Activated CD4-positive, alpha-beta T cell treated with anti-CD3 and anti-CD28 coated beads for 36 hours (primary cell): Measurements from ENCODE around the gene ADTRP. TPM values are rescaled to one million over a fixed set of nuclear protein-coding genes. Genes with fewer than 3 reads are reported as not detected.

ENCODE experiments used
- ATAC-seq: fragments of 200-7000 bp; cut with Tn5 transposase; one replicate; pipeline ENCODE4 v1.10.0; 2021; ENCODE audit warnings: mild to moderate bottlenecking, moderate library complexity
- CTCF ChIA-PET: fragments of 350-600 bp; sonication (Branson Sonifier 250); formaldehyde crosslinking; loops from one replicate; lab custom pipeline; 2021; ENCODE audit warnings: antibody characterized with exemption; lab: Charles Lee
- POLR2A ChIA-PET: fragments of 350-600 bp; sonication (Branson Sonifier 250); formaldehyde crosslinking; loops from one replicate; lab custom pipeline; 2021; ENCODE audit warnings: antibody characterized with exemption, inconsistent platforms; lab: Charles Lee
- DNase-seq: peaks from one replicate; pipeline ENCODE4 v3.0.0-alpha.2; 2020
- H3K27ac Mint-ChIP-seq: one replicate; pipeline ENCODE4 v1.8.0; 2021; ENCODE audit warnings: mixed read lengths
- H3K27me3 Mint-ChIP-seq: one replicate; pipeline ENCODE4 v1.8.0; 2021; ENCODE audit warnings: mixed read lengths
- H3K36me3 Mint-ChIP-seq: one replicate; pipeline ENCODE4 v1.8.0; 2021; ENCODE audit warnings: low read depth, mixed read lengths
- H3K4me1 Mint-ChIP-seq: one replicate; pipeline ENCODE4 v1.8.0; 2021; ENCODE audit warnings: mixed read lengths
- H3K4me3 Mint-ChIP-seq: one replicate; pipeline ENCODE4 v1.8.0; 2021; ENCODE audit warnings: mild to moderate bottlenecking, moderate library complexity, mixed read lengths
- H3K9me3 Mint-ChIP-seq: one replicate; pipeline ENCODE4 v1.8.0; 2021; ENCODE audit warnings: low read depth, mixed read lengths
- intact Hi-C, 2 experiments: fragments of 100-400 bp; cut with DNase I in 1 of 2; cut with micrococcal nuclease in 1 of 2; formaldehyde crosslinking; loops; one replicate each; pipeline versions ENCODE4 v1.14.2 to v1.15.1; 2022 to 2024; cut with DNase I, micrococcal nuclease
- total RNA-seq, 2 experiments: library from RNA; stranded (reverse); gene quantifications; one replicate each; pipeline ENCODE4 v1.2.3, GENCODE V29; 2021

ADTRP gene
- total RNA-seq, 2 experiments from 2014 or later, result 26.3 to 29.6 TPM

DNA sequence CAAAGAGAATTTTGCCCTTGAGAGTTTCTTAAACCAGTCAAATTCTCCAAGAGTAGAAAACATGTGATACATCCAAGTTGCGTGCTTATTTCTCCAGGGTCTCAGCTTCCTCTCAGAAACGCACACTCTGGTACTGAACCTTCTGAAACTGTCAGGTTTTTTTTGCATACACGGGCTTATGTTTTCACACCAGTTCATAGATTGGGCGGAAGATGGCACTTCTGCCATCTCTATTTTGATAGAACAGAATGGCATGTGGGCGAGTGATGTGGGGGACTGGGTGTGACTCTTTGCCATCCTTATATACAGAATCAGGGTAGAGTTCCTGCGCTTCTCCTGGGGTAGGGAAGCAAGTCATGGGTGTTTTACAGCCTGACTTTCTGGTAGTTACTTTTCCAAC is 56.4 kb downstream of the ADTRP start:
- CTCF ChIA-PET, result interaction anchor here (0.7 to 1.3 kb wide), 7 partner anchors 10 to 300 kb away, joined by 3 to 4 read pairs (median 3); no protein-coding TSS in a partner anchor
- Mint-ChIP-seq H3K27me3 (no peaks in the 10 kb centered on the region), H3K4me3 (peak overlapping the region; percentile 59), H3K36me3 (peaks cover 73% of the 10 kb centered on the region), H3K4me1 (peaks cover 56% of the 10 kb centered on the region), H3K27ac (peak overlapping the region; percentile 40), H3K9me3 (no peaks in the 10 kb centered on the region)
- POLR2A ChIA-PET, result interaction anchor here (0.9 to 2.3 kb wide), 3 partner anchors 8 to 10 kb away, joined by 3 to 18 read pairs (median 7); no protein-coding TSS in a partner anchor
- intact Hi-C loops, result no loop called here
- no peak for DNase-seq
- peak; percentile 18 for ATAC-seq

DNA sequence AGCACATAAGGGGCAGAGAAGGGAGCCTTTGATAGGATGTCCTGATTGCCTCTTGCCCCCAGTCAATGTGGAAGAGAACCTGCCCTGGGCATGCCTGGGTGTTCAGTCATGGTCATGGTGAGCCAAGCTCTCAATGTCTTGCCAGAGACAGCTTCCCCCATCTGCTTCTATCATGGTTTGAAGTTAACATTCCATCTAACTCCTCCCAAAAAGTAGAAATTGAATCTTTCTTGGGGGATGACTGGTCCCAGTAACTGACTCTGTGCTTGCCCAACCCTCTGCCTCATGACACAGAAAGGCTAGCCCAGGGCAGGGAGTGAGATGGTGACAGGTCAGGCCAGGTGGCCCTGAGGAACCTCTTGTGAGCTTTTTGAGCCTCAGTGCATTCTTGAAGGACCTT is 60.1 kb downstream of the ADTRP start:
- peaks cover 54% of the 10 kb centered on the region for H3K4me1 Mint-ChIP-seq
- intact Hi-C loops, result loop anchor here in 1 of 2 experiments (10.0 kb wide), 2 partner anchors 394 to 1736 kb away; no protein-coding TSS in a partner anchor
- ATAC-seq (no peak), DNase-seq (no peak)
- POLR2A ChIA-PET, result interaction anchor here (0.8 kb wide), 1 partner anchor 329 kb away, joined by 6 read pairs; no protein-coding TSS in a partner anchor
- CTCF ChIA-PET, result interaction anchor here (1.0 to 1.4 kb wide), 3 partner anchors 8 to 33 kb away, joined by 3 to 4 read pairs (median 3); no protein-coding TSS in a partner anchor
- H3K36me3 Mint-ChIP-seq, result peaks cover 64% of the 10 kb centered on the region
- H3K9me3 Mint-ChIP-seq, result peaks cover 2% of the 10 kb centered on the region
- no peak overlapping the region for H3K4me3 Mint-ChIP-seq
- H3K27me3 Mint-ChIP-seq, result no peaks in the 10 kb centered on the region
- no peak overlapping the region for H3K27ac Mint-ChIP-seq

DNA sequence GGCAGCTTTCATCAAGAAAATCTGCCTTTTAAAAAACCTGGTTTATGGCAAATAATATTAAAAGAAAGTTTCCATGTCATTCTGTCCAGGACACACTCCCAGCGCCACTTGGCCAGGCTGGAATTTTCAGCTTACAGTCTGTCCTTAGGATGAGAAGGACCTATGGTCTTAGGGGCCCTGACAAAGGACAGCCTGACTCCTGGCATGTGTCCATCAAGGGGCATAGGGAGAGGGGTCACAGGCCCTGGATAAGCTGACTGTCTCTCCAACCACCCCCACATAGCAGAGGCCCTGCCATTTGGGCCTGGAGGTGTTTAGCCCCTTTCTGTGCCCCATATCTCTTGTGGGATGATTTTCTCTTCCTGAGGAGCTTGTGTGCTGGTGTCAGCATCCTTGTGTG is 60.6 kb downstream of the ADTRP start:
- ChIA-PET CTCF (interaction anchor here (1.0 kb wide), 1 partner anchor 8 kb away, joined by 4 read pairs; no protein-coding TSS in a partner anchor), POLR2A (interaction anchor here (0.8 kb wide), 1 partner anchor 329 kb away, joined by 6 read pairs; no protein-coding TSS in a partner anchor)
- Mint-ChIP-seq H3K27me3 (no peaks in the 10 kb centered on the region), H3K4me3 (no peak overlapping the region), H3K27ac (no peak overlapping the region), H3K9me3 (peaks cover 2% of the 10 kb centered on the region), H3K36me3 (peaks cover 64% of the 10 kb centered on the region), H3K4me1 (peaks cover 54% of the 10 kb centered on the region)
- intact Hi-C loops, result loop anchor here in 1 of 2 experiments (10.0 kb wide), 2 partner anchors 393 to 1737 kb away; no protein-coding TSS in a partner anchor
- DNase-seq (no peak), ATAC-seq (no peak)

- ChIA-PET POLR2A (interaction anchor here (0.7 to 4.1 kb wide), 5 partner anchors 8 to 122 kb away, joined by 3 to 38 read pairs (median 4); no protein-coding TSS in a partner anchor), CTCF (interaction anchor here (0.9 to 5.4 kb wide), 6 partner anchors 9 to 298 kb away, joined by 3 to 35 read pairs (median 4); no protein-coding TSS in a partner anchor)
- no peak for ATAC-seq
- peaks cover 75% of the 10 kb centered on the region for H3K4me1 Mint-ChIP-seq
- H3K27me3 Mint-ChIP-seq, result no peaks in the 10 kb centered on the region
- no peak for DNase-seq
- H3K36me3 Mint-ChIP-seq, result peaks cover 60% of the 10 kb centered on the region
- H3K4me3 Mint-ChIP-seq, result peak overlapping the region; percentile 52
- peak overlapping the region; percentile 100 for H3K27ac Mint-ChIP-seq
- peaks cover 6% of the 10 kb centered on the region for H3K9me3 Mint-ChIP-seq
- intact Hi-C loops, result loop anchor here (1.0 to 10.0 kb wide), 10 partner anchors 13 to 1740 kb away; no protein-coding TSS in a partner anchor
These were observed 63.8 kb downstream of the ADTRP start for GRCh38 chr6:11714798-11715285.

- H3K4me3 Mint-ChIP-seq, result peak overlapping the region; percentile 52
- H3K36me3 Mint-ChIP-seq, result peaks cover 57% of the 10 kb centered on the region
- CTCF ChIA-PET, result interaction anchor here (0.9 to 5.4 kb wide), 6 partner anchors 8 to 299 kb away, joined by 3 to 35 read pairs (median 4); no protein-coding TSS in a partner anchor
These were observed 64.3 kb downstream of the ADTRP start for GRCh38 chr6:11714116-11714797.

DNA sequence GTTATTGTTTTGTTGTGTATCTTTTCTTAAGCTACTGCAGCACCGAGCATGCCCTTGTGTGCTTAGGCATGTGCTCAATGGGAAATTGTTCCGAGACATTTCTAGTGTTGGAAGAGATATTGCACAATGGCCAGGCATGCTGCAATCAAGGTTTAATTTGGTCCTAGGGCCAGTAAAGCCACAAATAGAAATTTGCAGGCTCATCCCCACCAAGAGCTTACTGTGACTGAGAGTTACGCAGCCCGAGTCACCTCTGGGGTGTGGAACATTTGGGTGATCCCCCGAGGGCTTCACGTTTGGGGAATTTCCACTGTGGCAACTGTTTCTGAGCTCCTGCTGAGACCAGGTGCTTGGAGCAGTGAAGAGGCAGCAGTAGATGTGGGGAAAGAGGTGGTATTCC is 65.8 kb downstream of the ADTRP start:
- DNase-seq (peak; percentile 78), ATAC-seq (peak; percentile 14)
- Mint-ChIP-seq H3K9me3 (peaks cover 14% of the 10 kb centered on the region), H3K27me3 (no peaks in the 10 kb centered on the region), H3K27ac (peak overlapping the region; percentile 100), H3K36me3 (peaks cover 54% of the 10 kb centered on the region), H3K4me3 (peak overlapping the region; percentile 75), H3K4me1 (peaks cover 84% of the 10 kb centered on the region)
- ChIA-PET POLR2A (interaction anchor here (0.7 to 4.1 kb wide), 7 partner anchors 11 to 301 kb away, joined by 3 to 60 read pairs (median 11); no protein-coding TSS in a partner anchor), CTCF (interaction anchor here (0.6 to 5.4 kb wide), 6 partner anchors 9 to 65 kb away, joined by 3 to 35 read pairs (median 4); no protein-coding TSS in a partner anchor)
- intact Hi-C loops, result loop anchor here (1.0 to 10.0 kb wide), 10 partner anchors 55 to 1742 kb away; no protein-coding TSS in a partner anchor

More at GRCh38 chr6:11714116-11714797, 64.3 kb downstream of the ADTRP start:
- intact Hi-C loops, result loop anchor here (1.0 to 10.0 kb wide), 10 partner anchors 14 to 1741 kb away; no protein-coding TSS in a partner anchor
- DNase-seq (peak; percentile 68), ATAC-seq (peak; percentile 30)
- H3K4me1 Mint-ChIP-seq, result peaks cover 77% of the 10 kb centered on the region
- H3K27ac Mint-ChIP-seq, result peak overlapping the region; percentile 100
- H3K9me3 Mint-ChIP-seq, result peaks cover 8% of the 10 kb centered on the region
- no peaks in the 10 kb centered on the region for H3K27me3 Mint-ChIP-seq
- POLR2A ChIA-PET, result interaction anchor here (0.6 to 4.1 kb wide), 5 partner anchors 8 to 123 kb away, joined by 3 to 38 read pairs (median 4); no protein-coding TSS in a partner anchor

DNA sequence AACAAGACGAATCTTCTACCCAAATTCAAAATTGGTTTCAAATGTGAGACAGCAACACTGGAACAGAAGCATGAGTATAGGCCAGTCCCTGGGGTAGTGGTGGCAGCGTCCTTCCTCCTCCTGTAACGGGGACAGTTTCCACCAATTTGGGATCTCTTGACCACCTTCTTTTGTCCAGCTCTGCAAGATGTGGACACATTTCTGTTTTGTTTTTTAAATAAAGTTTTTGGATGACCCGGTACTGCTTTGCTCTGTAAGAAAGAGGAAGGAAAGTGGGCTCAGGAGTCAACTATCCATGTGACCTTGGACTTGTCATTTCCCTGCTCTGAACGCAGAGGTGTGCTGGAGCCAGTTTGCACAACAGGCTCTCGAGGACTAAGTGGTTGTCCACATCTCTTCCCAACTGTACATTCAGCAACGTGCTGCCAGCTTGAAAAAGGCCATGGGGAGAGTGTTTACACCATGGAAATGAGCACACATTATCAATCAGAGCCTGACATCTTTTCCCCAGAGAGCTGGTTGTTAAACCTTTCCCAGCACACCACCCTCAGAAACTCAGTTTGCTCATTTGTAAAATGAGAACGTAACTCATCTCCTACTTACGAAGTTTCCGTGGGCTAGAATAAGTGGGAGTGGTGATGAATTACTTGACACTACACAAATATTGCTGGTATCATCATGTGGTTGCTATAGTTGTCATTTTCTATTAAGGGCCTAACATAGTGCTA is 66.5 kb downstream of the ADTRP start:
- ATAC-seq (peak; percentile 42), DNase-seq (peak; percentile 58)
- H3K27ac Mint-ChIP-seq, result peak overlapping the region; percentile 100

DNA sequence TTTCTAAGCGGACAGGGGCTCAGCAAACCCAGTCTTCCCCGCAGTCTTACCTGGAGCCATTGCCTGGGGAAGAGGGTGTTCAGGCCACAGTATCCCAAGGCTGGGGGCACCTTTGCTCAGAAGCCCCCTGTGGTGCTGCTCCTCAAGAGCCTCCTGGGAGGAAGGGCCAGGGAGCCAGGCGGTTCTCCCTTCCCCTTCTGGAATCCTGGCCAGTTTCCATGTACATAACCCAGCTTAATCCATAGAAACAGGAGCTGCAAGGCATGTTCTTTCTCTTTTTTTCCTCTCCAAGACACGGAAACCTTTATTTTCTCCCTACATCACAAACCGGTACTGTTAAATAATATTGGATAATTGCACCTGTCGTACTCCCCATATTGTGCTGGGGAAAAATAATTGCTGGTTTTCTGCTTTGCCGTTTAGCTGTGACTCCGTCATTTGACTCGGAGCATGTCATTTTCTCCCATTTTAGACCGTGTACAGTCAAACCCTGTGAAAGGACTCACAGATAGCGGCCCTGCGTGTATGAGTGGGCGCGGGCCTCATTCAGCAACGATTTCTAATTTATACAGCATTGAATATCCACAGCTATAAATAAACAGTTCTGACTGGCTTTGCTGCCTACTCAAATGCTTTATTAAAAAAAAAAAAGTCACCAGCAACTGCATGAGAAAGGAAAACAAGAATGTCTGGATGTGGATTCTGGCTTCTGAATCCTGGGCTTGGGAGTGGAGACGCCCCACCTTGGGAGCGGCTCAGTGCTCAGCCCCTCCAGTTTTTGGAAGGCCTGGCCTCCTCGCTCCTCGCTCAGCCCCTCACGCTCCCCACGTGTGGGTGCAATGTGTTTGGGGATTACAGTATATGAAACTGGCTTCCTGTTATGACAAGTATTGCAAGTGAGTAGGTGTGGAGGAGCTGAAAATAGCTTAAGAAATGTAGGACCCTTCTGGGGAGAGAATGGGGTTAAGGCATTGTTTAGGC is 67.3 kb downstream of the ADTRP start:
- peak; percentile 86 for DNase-seq
- intact Hi-C loops, result loop anchor here (1.0 to 10.0 kb wide), 13 partner anchors 18 to 1744 kb away; no protein-coding TSS in a partner anchor
- peak overlapping the region; percentile 100 for H3K27ac Mint-ChIP-seq
- ChIA-PET POLR2A (interaction anchor here (0.7 to 4.1 kb wide), 12 partner anchors 12 to 530 kb away, joined by 3 to 60 read pairs (median 5); no protein-coding TSS in a partner anchor), CTCF (interaction anchor here (0.6 to 5.4 kb wide), 8 partner anchors 10 to 353 kb away, joined by 3 to 35 read pairs (median 5); no protein-coding TSS in a partner anchor)
- H3K4me1 Mint-ChIP-seq, result peaks cover 80% of the 10 kb centered on the region
- H3K36me3 Mint-ChIP-seq, result peaks cover 47% of the 10 kb centered on the region
- H3K9me3 Mint-ChIP-seq, result peaks cover 17% of the 10 kb centered on the region
- H3K27me3 Mint-ChIP-seq, result no peaks in the 10 kb centered on the region
- H3K4me3 Mint-ChIP-seq, result peak overlapping the region; percentile 75
- ATAC-seq, result peak; percentile 57

More for the DNA sequence above, 66.5 kb downstream of the ADTRP start:
- peak overlapping the region; percentile 75 for H3K4me3 Mint-ChIP-seq
- H3K36me3 Mint-ChIP-seq, result peaks cover 48% of the 10 kb centered on the region
- peaks cover 17% of the 10 kb centered on the region for H3K9me3 Mint-ChIP-seq
- CTCF ChIA-PET, result interaction anchor here (0.6 to 5.4 kb wide), 9 partner anchors 10 to 352 kb away, joined by 3 to 35 read pairs (median 4); no protein-coding TSS in a partner anchor
- peaks cover 81% of the 10 kb centered on the region for H3K4me1 Mint-ChIP-seq
- no peaks in the 10 kb centered on the region for H3K27me3 Mint-ChIP-seq
- intact Hi-C loops, result loop anchor here (1.0 to 10.0 kb wide), 15 partner anchors 17 to 1743 kb away; no protein-coding TSS in a partner anchor
- POLR2A ChIA-PET, result interaction anchor here (0.5 to 4.1 kb wide), 13 partner anchors 11 to 529 kb away, joined by 3 to 60 read pairs (median 4); no protein-coding TSS in a partner anchor

DNA sequence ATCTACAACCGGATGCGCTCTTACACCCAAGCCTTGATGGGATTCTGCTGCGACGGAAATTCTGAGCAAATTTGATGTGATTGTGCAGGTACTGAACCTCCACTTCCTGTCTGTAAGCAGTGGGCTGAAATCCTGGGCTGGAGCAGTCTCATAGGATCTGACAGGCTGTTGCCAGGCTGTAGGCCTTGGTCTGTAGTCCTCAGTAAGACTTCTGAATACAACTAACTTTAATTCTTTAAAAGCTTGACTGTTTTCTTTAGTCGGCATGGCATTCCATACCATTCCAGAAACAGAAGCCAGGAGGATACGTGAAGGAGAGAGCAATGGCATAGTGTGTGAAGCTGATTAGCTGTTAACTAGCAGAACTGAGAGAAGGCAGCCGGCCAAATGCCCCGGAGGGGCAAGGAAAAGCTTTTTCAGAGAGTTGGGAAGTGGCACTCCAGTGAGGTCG is 68.3 kb downstream of the ADTRP start:
- peak; percentile 45 for ATAC-seq
- H3K4me1 Mint-ChIP-seq, result peaks cover 77% of the 10 kb centered on the region
- ChIA-PET CTCF (interaction anchor here (0.8 to 5.4 kb wide), 4 partner anchors 17 to 346 kb away, joined by 3 to 35 read pairs (median 4); no protein-coding TSS in a partner anchor), POLR2A (interaction anchor here (3.5 to 4.1 kb wide), 2 partner anchors 19 to 21 kb away, joined by 38 to 60 read pairs; no protein-coding TSS in a partner anchor)
- intact Hi-C loops, result loop anchor here (2.0 to 10.0 kb wide), 11 partner anchors 18 to 1744 kb away; no protein-coding TSS in a partner anchor
- no peaks in the 10 kb centered on the region for H3K27me3 Mint-ChIP-seq
- H3K36me3 Mint-ChIP-seq, result peaks cover 38% of the 10 kb centered on the region
- DNase-seq, result peak; percentile 85
- H3K9me3 Mint-ChIP-seq, result peaks cover 17% of the 10 kb centered on the region
- peak overlapping the region; percentile 75 for H3K4me3 Mint-ChIP-seq
- H3K27ac Mint-ChIP-seq, result peak overlapping the region; percentile 100
